Bronchial epithelial cell (primary cell): ENCODE measurements around the gene PACSIN1. TPM values are rescaled to one million over a fixed set of nuclear protein-coding genes. Genes with fewer than 3 reads are reported as not detected.

Experiments used
- DNase-seq: peaks from one replicate; pipeline ENCODE4 v3.0.0-alpha.2; 2010; ENCODE audit warnings: low read depth
- FAIRE-seq: peaks from 2 replicates; lab custom pipeline; 2011; peaks lifted over from hg19 to GRCh38; lab: Jason Lieb, UNC
- H3K27me3 ChIP-seq: 2 replicates; pipeline ENCODE4 v1.5.1; 2011; ENCODE audit warnings: low read length; ENCODE audit not compliant: control insufficient read depth, insufficient read depth
- H3K36me3 ChIP-seq: 2 replicates; pipeline ENCODE4 v1.5.1; 2011; ENCODE audit warnings: low read length; ENCODE audit not compliant: control insufficient read depth, insufficient read depth
- H3K4me3 ChIP-seq: 2 replicates; pipeline ENCODE4 v1.5.1; 2011; ENCODE audit warnings: mild to moderate bottlenecking, low read depth, low read length, control low read depth
- total RNA-seq: library from RNA; depleted of rRNA; stranded (reverse); fragments of >200 nt; gene quantifications from 2 replicates; pipeline ENCODE4 v1.2.1, GENCODE V29; 2014
- TF ChIP-seq, protein P1 (sequence below): IDR thresholded peaks from 2 replicates; pipeline ENCODE4 v1.5.1; 2011; ENCODE audit warnings: mild to moderate bottlenecking, moderate library complexity, low read length, control low read depth, inconsistent platforms; ENCODE audit not compliant: insufficient read depth, severe bottlenecking

PACSIN1 gene
- total RNA-seq, 1 donor from 2014 or later = not detected

GRCh38 chr6:34496103-34496685 is 30.3 kb downstream of the PACSIN1 start:
- no peaks in the 10 kb centered on the region for H3K36me3 ChIP-seq
- DNase-seq = no peak
- FAIRE-seq = no peak
- H3K27me3 ChIP-seq = peaks cover 3% of the 10 kb centered on the region
- TF ChIP-seq, protein P1, sequence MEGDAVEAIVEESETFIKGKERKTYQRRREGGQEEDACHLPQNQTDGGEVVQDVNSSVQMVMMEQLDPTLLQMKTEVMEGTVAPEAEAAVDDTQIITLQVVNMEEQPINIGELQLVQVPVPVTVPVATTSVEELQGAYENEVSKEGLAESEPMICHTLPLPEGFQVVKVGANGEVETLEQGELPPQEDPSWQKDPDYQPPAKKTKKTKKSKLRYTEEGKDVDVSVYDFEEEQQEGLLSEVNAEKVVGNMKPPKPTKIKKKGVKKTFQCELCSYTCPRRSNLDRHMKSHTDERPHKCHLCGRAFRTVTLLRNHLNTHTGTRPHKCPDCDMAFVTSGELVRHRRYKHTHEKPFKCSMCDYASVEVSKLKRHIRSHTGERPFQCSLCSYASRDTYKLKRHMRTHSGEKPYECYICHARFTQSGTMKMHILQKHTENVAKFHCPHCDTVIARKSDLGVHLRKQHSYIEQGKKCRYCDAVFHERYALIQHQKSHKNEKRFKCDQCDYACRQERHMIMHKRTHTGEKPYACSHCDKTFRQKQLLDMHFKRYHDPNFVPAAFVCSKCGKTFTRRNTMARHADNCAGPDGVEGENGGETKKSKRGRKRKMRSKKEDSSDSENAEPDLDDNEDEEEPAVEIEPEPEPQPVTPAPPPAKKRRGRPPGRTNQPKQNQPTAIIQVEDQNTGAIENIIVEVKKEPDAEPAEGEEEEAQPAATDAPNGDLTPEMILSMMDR = no peak
- H3K4me3 ChIP-seq = no peak overlapping the region

DNA sequence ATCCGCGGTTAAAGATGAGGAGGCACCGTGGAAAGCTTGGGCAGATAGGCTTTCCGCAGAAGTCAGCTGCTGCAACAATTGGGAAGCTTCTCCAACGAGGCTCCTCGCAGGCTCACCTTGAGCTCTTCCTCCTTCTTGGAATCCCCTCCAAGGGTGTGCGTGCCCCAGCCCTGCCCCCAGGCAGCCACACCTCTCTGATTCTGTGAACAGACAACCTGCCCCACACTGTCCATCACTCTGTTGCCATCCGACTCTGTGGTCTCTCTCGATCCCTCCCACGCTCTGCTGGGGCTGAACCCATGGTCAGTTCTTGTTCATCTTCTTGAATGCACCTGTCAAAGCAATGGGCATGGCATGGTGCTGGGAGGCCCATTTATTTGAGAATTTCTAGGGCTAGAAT is 31.5 kb downstream of the PACSIN1 start:
- FAIRE-seq (no peak), DNase-seq (no peak)
- Histone ChIP-seq H3K36me3 (no peaks in the 10 kb centered on the region), H3K4me3 (no peak overlapping the region), H3K27me3 (peaks cover 3% of the 10 kb centered on the region)
- TF ChIP-seq, protein P1 = no peak

GRCh38 chr6:34506718-34507117 is 40.8 kb downstream of the PACSIN1 start:
- TF ChIP-seq, protein P1 = no peak
- H3K27me3 ChIP-seq = no peaks in the 10 kb centered on the region
- H3K36me3 ChIP-seq = no peaks in the 10 kb centered on the region
- H3K4me3 ChIP-seq = no peak overlapping the region
- DNase-seq (no peak), FAIRE-seq (no peak)

DNA sequence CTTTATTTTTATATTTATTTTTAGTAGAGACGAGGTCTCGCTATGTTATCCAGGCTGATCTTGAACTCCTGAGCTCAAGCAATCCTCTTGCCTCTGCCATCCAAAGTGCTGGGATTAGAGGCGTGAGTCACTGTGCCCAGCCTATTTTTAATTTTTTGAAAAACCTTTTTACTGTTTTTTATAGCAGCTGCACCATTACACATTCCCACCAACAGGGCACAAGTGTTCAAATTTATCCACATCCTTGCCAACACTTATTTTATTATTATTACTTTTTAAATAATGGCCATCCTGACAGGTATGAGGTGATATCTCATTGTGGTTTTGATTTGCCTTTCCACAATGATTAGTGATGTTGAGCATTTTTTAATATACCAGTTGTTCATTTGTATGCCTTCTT is 42.5 kb downstream of the PACSIN1 start:
- Histone ChIP-seq H3K4me3 (no peak overlapping the region), H3K27me3 (peaks cover 2% of the 10 kb centered on the region), H3K36me3 (no peaks in the 10 kb centered on the region)
- TF ChIP-seq, protein P1 = no peak
- FAIRE-seq (no peak), DNase-seq (no peak)

GRCh38 chr6:34509782-34510181 is 43.9 kb downstream of the PACSIN1 start:
- Histone ChIP-seq H3K4me3 (no peak overlapping the region), H3K36me3 (no peaks in the 10 kb centered on the region), H3K27me3 (peaks cover 2% of the 10 kb centered on the region)
- no peak for DNase-seq
- no peak for FAIRE-seq
- TF ChIP-seq, protein P1 = no peak

DNA sequence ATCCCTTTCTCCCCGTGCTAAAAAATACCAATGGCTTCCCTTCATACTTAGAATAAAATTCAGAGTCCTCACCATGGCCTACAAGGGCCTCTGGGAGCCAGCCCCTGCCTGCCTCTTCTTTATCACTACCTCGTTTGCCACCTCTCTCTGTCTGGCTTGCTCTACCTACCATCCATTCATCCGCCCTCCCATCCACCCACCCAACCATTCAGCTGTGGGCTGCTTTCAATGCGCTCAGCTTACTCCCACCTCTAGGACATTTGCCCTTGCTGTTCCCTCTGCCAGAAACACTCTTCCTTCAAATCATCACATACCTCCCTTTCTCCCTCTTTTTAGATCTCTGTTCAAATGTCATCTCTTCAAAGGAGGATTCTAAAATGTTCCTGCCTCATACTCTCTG is 44.4 kb downstream of the PACSIN1 start:
- TF ChIP-seq, protein P1 = no peak
- DNase-seq (no peak), FAIRE-seq (no peak)

More for the DNA sequence above, 44.4 kb downstream of the PACSIN1 start:
- Histone ChIP-seq H3K4me3 (no peak overlapping the region), H3K27me3 (peaks cover 5% of the 10 kb centered on the region), H3K36me3 (no peaks in the 10 kb centered on the region)
